ENCODE results near the gene SLC38A3. TPM values are rescaled to one million over a fixed set of nuclear protein-coding genes. Genes with fewer than 3 reads are reported as not detected.

SLC38A3 gene
- total and polyA plus RNA-seq, 2 experiments from 2014 or later = 24.7 to 56.6 TPM

GRCh38 chr3:50203809-50204803 lies 965 bp upstream of the SLC38A3 start:
- H3K9me2 ChIP-seq (replicated peaks; ENCODE audit: insufficient read depth) = no peaks in the 10 kb centered on the region
- no peaks in the 10 kb centered on the region for H3K9me3 ChIP-seq (ENCODE audit: low read depth)
- no peaks in the 10 kb centered on the region for H4K20me1 ChIP-seq (ENCODE audit: insufficient read depth, poor library complexity, severe bottlenecking)
- H3K27me3 ChIP-seq = peaks cover 30% of the 10 kb centered on the region
- peaks cover 14% of the 10 kb centered on the region for H3K4me1 ChIP-seq (ENCODE audit: insufficient read depth)
- no peak overlapping the region for H3K4me3 ChIP-seq
- no peak overlapping the region for H2AFZ ChIP-seq
- H3K4me2 ChIP-seq = peak overlapping the region; percentile 96
- 88% methylated on average over 11 of the region's 12 CpGs for WGBS (ENCODE audit: low lambda C conversion rate, missing lambda C conversion rate)
- no peaks in the 10 kb centered on the region for H3K79me2 ChIP-seq
- H3K36me3 ChIP-seq (replicated peaks; ENCODE audit: insufficient read depth, low read depth) = no peaks in the 10 kb centered on the region
- H3K27ac ChIP-seq = no peak overlapping the region
- TF ChIP-seq CTCF (IDR thresholded peaks at IDR 0.05; ENCODE audit: poor library complexity) = no peak
- TF ChIP-seq EZH2phosphoT487 (IDR thresholded peaks at IDR 0.05; ENCODE audit: low read depth, severe bottlenecking, unreplicated experiment) = no peak
- TF ChIP-seq EZH2 (IDR thresholded peaks at IDR 0.05; ENCODE audit: borderline replicate concordance) = no peak
- no peak for DNase-seq (ENCODE audit: low spot score)

DNA sequence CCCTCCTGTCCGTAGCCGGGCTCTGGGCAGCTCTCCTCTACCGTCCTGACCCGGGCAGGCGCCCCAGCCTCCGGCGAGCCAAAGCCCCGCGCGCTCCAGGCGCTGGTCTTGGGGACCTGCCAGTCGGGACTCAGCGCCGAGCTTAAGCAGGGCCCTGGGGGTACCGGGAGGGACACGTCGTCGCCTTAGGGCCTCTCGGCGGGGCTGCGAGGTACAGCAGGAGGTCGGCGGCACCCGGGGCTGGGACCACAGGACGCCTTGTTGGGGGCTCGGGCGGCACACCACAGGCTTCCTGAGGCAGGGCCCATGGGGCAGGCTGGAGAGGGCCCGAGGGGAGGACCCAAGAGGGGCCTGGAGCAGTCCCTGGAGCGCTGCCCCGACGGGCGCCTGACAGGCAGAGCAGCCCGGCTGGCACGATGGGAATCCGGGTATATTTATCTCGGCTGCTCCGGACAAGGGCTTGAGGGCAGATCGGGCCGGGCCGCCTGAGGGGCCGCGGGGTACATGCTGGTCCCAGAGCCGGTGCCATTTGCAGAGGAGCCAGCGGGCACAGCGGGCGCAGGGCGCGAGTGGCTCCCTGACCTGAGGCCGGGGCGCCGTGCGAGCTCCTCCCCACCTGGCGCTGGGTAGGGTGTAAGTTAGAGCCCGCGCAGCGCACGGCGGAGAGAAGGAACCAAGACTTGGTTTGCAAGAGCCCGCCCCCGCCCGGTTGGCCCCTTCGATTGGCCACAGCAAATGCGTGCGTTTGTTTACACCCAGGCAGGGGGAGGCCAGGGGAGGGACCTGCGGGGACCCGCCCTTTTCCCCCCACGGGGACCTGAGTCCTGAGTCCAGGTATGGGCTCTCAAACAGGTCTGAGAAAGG lies 574 bp downstream of the SLC38A3 start:
- peak overlapping the region; percentile 50 for H2AFZ ChIP-seq
- peak overlapping the region; percentile 96 for H3K4me2 ChIP-seq
- H3K27ac ChIP-seq = peak overlapping the region; percentile 9
- TF ChIP-seq EZH2 (IDR thresholded peaks at IDR 0.05; ENCODE audit: borderline replicate concordance) (no peak), EZH2phosphoT487 (IDR thresholded peaks at IDR 0.05; ENCODE audit: low read depth, severe bottlenecking, unreplicated experiment) (no peak), CTCF (IDR thresholded peaks at IDR 0.05; ENCODE audit: poor library complexity) (no peak)
- no peaks in the 10 kb centered on the region for H3K36me3 ChIP-seq (replicated peaks; ENCODE audit: insufficient read depth, low read depth)
- 1% methylated on average over 62 of the region's 67 CpGs for WGBS (ENCODE audit: low lambda C conversion rate, missing lambda C conversion rate)
- no peaks in the 10 kb centered on the region for H3K79me2 ChIP-seq
- H3K9me2 ChIP-seq (replicated peaks; ENCODE audit: insufficient read depth) = no peaks in the 10 kb centered on the region
- no peaks in the 10 kb centered on the region for H4K20me1 ChIP-seq (ENCODE audit: insufficient read depth, poor library complexity, severe bottlenecking)
- peaks cover 14% of the 10 kb centered on the region for H3K4me1 ChIP-seq (ENCODE audit: insufficient read depth)
- H3K27me3 ChIP-seq = peaks cover 30% of the 10 kb centered on the region
- DNase-seq (ENCODE audit: low spot score) = peak; percentile 73
- peak overlapping the region; percentile 34 for H3K4me3 ChIP-seq
- H3K9me3 ChIP-seq (ENCODE audit: low read depth) = no peaks in the 10 kb centered on the region

DNA sequence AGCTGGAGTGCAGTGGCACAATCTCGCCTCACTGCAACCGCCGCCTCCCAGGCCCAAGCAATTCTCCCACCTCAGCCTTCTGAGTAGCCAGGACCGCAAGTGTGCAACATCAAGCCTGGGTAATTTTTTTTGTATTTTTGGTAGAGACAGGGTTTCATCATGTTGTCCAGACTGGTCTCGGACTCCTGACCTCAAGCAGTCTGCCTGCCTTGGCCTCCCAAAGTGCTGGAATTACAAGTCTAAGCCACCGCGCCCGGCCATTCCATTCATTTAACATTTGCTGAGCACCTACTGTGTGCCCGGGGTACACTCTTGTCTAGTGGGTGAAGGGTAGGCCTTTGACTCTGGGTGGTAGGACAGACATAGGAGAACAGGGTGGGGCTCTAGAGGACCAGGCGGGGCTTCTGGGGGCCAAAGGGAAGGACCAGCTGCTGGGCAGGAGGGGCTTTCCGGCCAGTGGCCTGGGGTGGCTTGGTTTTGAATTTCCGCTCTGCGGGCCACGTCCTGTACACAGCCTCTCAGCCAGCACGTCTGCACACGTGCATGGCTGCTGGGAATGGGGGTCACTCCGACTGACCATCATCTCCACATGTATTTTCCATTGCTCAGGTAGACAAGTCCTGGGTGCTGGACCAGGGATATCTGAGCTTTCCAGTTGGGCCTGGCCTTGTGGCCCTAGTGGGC lies 2.4 kb downstream of the SLC38A3 start:
- no peak overlapping the region for H3K4me2 ChIP-seq
- no peaks in the 10 kb centered on the region for H3K36me3 ChIP-seq (replicated peaks; ENCODE audit: insufficient read depth, low read depth)

More for the DNA sequence above, 2.4 kb downstream of the SLC38A3 start:
- Histone ChIP-seq H4K20me1 (ENCODE audit: insufficient read depth, poor library complexity, severe bottlenecking) (no peaks in the 10 kb centered on the region), H3K4me1 (ENCODE audit: insufficient read depth) (peaks cover 14% of the 10 kb centered on the region), H3K27me3 (peaks cover 30% of the 10 kb centered on the region), H3K79me2 (no peaks in the 10 kb centered on the region), H3K4me3 (no peak overlapping the region), H3K9me3 (ENCODE audit: low read depth) (no peaks in the 10 kb centered on the region), H3K27ac (no peak overlapping the region), H3K9me2 (replicated peaks; ENCODE audit: insufficient read depth) (no peaks in the 10 kb centered on the region), H2AFZ (no peak overlapping the region)
- DNase-seq (ENCODE audit: low spot score) = no peak
- no peak for TF ChIP-seq EZH2 (IDR thresholded peaks at IDR 0.05; ENCODE audit: borderline replicate concordance)
- TF ChIP-seq EZH2phosphoT487 (IDR thresholded peaks at IDR 0.05; ENCODE audit: low read depth, severe bottlenecking, unreplicated experiment) = no peak
- no peak for TF ChIP-seq CTCF (IDR thresholded peaks at IDR 0.05; ENCODE audit: poor library complexity)
- WGBS (ENCODE audit: low lambda C conversion rate, missing lambda C conversion rate) = 95% methylated on average over 17 of the region's 17 CpGs

Data from hepatocyte (in vitro differentiated cells).